DMS53 treated with DMSO at 0.1 percent for 48 hours (cell line): ENCODE measurements around the gene LETM1.

Source experiments
- DNase-seq: peaks from one replicate; lab custom pipeline; 2025; ENCODE audit not compliant: unreplicated experiment; lab: John Stamatoyannopoulos, UW

The LETM1 gene

DNA sequence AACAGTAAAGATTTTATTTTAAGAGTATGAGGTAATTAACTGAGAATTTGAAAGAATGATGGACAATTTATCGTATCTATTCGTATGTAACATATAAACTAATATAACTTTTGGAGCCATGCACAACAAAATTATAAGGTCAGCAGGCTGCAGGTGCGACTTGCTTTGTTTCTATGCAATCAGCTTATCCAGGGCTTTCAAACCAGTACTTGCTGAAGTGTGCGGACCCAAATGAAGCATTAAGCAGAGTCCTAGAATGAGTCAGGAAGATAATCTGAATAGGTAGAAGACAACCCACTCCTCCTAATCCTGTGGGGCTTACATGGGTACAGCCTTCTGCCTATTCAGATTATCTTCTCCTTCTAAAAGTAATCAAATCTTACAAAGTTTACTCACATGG lies 17.3 kb upstream of the LETM1 start:
- DNase-seq, result no peak

DNA sequence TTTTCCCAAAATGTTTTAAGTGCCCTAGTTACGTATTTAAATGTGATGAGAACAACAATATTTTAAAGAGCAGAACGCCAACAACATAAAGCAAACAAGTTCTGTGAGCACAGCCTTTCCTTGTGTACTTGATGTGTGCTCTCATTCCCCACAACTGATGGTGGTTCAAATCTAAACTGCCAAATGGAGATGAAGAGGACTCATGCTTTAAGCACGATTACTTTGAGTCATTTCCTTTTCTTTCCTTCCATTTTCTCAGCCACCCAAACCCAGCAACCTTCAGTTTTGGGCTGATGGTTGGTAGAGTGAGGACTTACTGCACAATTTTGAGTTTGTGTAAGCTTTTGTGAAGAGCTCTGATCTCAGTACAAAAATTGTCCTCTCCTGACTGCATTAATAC lies 16.9 kb upstream of the LETM1 start:
- DNase-seq, result no peak

DNA sequence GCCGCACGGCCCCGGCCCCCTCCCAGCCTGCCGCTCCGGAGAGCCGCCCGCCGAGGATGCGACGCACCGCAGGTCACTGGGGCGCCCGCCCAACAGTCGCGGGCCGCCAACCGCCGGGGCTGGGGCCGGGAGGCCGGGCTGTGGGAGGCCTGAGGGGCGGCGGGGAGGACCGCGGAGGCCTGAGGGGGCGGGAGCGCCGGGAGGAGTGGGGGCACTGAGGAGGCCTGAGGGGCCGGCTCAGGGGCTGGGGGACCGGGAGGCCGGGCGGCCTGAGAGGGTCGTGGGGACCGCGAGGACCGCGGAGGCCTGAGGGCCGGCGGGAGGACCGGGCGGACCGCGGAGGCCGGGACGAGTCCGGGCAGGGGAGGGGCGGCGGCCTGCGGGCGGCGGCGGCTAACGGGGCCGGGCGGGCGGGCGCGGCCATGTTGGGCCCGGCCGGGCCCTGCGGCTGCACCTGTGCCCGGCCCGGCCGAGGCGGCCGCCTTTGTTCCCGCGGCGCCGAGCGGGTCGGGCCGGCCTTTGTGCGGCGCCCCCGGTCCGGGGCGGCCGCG lies 15.6 kb upstream of the LETM1 start:
- no peak for DNase-seq

DNA sequence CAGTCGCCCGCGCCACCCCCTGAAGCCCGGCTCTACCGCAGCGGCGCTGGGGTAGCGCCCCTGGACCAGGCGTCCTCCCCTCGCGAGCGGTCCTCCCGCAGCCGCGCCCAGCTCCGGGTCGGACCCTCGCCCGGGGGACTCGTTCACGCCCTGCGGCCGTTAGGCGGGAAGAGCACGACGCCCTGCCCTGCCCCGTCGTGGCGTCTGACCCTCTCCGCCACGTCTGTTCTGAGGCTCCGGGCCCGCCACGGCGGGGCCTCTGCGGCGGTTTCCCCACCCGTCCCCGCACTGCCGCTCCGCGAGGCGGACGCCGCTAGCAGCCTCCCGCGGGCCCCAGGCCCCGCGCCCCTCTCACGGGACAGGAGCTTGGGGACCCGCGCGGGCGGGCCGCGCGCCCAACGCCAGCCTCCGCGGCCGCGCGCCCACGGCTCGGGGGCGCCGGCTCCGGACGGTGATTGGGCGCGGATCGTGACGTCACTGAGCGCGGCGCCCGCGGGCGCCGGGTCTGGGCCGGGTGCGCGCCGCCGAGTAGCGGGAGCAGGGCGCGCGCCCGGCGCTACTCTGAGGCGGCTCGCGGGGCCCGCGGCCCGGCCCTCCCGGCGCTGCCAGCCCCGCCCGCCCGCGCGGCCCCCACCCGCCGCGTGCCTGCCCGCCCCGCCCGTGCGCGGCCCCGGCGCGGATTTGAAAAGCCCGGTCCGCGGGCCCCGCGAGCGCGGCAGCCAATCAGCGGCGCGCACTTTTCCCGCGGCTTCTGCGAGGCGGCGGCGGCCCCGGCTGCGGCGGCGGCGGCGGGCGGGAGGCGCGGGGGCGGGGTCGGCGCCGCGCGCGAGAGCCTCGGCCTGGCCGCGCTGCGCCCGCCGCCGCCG lies 14.9 kb upstream of the LETM1 start, which contains the start of gene NSD2:
Gene NSD2 (plus strand): TSS at position 816 of the 866 bp plus-strand sequence. CDS start 29,262 bp downstream, outside the sequence.
- peak; percentile 94 for DNase-seq

DNA sequence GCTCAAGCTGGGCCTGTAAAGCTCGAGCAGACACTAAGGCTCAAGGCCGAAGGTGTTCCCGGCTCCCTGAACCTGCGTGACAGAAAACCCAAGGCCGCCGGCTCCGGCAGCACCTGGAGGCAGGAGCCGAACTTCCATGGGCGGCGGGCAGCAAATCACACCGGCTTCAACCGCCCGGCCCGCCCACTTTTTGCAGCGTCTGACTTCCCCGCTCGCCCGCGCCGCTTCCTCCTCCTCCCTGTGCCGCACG lies 14.3 kb upstream of the LETM1 start:
- DNase-seq, result peak; percentile 97

DNA sequence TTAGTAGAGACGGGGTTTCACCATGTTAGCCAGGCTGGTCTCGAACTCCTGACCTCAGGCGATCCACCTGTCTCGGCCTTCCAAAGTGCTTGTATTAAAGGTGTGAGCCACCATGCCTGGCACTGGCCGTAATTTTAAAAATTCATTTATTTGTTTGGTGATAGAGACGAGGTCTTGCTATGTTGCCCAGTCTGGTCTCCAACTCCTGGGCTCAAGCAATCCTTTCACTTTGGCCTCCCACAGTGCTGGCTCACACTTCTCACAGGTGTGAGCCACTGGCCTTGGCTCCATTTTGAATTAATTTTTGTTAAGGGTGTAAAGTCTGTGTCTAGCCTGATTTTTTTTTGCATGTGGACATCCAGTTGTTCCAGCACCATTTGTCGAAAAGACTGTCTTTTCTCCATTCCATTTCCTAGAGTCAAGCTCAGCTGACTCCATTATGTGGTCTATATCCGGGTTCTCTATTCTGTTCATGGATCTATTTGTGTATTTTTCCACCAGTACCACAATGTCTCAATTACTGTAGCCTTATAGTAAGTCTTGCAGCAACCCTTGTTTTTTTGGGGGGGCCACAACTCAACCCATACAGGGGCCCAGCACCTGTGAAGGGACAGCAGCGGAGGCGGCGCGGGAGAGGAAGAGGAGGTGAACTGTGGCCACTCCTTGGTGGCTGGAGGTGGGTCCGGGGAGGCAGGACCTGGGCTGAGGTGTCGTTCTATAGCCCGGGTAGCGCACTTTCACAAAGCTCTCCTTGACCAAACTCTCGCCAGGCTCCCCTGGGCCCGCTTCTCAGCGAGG lies 13.8 kb upstream of the LETM1 start:
- no peak for DNase-seq

DNA sequence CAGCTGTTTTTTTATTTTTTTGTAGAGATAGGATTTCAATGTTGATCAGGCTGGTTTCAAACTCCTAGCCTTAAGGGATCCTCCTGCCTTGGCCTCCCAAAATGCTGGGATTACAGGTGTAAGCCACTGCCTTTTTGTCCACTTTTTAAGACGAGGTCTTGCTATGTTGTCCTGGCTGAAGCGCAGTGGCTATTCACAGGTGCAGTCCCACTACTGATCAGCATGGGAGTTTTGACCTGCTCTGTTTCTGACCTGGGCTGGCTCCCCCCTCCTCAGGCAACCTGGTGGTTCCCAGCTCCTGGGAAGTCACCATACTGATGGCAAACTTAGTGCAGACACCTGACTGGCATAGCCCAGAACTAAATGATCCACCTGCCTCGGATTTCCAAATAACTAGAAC lies 13.0 kb upstream of the LETM1 start:
- no peak for DNase-seq

DNA sequence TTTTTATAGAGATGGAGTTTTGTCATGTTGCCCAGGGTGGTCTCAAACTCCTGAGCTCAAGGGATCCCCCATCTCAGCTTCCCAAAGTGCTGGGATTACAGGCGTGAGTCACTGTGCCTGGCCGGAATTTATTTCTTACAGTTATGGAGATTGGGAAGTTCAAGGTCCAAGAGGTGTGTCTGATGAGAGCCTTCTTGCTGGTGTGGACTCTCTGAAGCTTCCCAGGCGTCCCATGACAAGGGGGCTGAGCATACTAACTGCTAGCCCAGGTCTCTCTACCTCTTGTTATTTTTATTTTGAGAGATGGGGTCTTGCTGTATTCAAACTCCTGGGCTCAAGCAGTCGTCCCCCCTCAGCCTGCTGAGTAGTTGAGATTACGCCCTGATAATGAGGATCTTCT lies 12.3 kb upstream of the LETM1 start:
- DNase-seq, result no peak

DNA sequence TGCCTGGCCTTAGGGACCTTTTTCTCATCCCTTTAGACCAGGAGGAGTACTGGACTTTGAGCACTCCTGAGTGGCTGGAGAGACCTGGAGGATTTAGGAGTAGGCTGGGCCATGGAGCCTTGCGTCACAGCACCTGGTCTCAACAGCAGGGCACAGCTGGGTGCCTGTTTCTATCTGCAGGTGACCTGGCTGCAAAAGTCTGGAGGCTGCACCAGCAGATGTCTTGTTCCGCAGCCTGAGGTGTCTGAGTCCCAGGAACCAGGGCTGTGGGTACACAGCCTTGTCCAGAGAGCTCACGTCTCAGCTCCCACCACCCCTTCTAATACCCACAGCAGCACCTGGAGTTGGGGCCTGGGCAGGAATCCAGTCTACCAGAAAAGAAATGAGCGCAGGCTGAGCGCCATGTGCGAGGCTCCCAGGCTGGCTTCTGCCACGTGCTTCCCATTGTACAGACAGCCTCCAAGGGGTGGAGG lies 10.3 kb upstream of the LETM1 start:
- DNase-seq, result peak; percentile 67

DNA sequence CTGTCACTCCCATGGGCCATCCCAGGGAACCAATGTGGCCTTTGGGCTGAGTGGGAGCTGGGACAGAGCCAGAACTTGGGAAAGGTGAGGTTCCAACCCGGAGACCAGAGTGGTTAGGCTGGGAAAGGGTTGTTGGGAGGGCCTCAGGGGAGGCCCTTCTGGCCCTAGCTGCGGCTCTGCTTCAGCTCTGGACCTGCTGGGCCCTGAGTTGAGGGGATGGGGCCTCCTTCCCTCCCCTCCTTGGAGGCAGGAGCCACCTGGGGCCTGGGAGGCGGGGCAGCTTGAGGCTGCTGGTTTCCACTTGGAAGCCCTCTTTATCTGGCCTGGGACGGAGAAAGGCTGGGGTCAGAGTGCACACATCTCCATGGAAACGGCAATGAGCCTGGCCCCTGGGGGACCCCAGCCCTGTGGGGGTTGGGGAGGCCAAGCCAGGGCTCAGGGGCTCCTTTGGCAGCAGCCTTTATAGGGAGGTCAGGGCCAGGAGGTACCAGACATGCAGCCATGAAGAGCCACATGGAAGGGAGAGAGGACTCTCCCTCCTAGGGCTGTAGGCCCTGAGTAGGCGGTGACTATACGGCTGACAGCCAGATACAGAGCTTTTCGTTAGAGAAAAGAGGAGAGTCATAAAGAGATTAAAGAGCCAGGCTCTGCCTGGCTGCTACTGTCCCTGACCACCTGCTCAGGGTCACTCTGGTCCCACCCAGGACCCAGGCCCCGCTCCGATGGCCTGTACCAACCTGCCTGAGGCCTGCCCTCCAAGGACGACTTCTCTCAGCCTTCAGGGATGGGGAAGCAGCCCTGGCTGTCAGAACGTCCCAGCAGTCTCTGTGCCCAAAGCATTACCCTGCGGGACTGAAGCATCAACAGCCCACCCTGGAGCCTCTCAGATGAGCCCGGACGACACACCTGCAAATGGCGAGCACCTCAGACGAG lies 8.4 kb upstream of the LETM1 start:
- DNase-seq, result no peak

DNA sequence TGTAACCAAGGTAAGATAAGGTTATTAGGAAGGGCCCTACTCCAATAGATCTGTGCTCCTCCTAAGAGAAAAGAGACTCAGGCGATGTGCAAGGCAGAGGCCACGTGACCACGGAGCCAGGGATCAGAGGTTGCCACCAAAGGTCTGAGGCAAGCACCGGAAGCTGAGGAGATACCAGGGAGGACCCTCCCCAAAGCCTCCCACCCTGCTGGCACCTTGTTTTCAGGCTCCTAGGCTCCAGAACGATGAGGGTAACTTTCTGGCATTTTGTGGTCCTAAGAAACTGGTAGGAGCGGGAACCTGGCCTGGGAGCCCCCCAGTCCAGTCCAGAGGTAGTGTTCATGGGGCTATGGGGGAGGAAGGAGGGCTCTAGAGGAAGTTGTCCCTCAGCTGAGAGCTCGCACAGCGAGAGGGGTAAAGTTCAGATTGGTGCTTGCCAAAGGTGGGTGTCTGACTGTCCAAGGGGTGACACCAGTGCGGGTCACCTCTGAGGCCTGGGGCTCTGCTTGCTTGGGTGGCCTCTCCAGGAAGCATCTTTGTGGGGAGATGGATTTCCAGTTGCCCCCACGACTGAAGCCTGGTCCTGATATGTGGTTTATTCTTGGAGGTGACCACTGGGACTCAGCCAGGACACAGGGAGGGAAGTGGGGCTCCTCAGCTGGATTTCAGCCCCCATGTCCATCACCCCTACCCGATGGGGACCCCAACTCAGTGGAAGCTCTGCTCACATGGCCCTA lies 7.5 kb upstream of the LETM1 start:
- no peak for DNase-seq

DNA sequence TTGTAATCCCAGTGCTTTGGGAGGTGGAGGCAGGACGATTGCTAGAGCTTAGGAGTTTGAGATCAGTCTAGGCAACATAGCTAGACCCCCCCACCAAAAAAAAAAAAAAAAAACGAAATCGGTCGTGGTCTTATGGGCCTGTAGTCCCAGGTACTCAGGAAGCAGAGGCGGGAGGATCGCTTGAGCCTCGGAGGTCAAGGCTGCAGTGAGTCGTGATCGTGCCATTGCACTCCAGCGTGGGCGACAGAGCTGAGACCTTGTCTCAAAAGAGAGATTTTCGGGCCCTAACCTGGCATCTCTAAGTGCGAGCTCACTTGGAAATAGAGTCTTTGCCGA lies 7.0 kb upstream of the LETM1 start:
- no peak for DNase-seq

DNA sequence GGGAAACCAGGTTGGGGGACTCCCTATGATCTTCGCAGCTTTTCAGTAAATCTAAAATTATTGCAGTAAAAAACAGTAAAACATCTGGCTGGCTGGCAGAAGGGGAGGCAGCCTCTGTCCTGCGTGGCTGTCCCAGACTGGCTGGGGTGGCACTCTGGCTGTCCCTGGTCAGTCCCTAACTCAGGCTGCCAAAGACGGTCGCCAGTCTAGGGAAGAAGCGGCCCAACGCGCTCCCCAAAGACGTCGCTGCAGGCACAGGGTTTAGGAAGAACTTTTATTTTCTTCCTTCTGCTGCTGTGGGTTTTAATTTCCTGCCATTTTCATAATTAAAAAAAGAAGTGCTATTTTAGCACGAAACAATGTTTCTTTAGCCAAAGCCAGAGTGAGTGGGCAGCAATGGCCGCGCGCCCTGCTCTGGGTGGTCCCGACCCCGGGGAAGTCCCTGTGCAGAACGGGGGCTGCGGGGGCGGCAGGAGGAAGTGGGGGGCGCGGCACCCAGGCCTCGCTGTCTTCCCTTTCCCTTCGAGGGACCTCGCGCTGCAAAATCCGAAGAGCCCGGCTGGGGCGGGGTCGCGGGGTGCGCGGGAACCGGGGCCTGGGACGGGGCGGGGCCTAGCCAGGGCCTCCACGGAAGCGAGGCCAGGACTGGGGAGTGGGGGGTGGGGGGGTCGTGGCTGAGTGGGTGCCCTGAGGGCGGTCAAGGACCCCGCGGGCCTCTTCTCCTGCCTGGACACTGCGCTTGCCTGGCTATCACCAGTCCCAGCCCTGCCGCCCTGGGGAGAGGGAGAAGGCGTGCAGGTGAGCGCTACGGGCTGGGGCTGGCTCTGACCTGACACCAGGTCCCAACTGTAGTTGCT lies 6.3 kb upstream of the LETM1 start:
- no peak for DNase-seq

DNA sequence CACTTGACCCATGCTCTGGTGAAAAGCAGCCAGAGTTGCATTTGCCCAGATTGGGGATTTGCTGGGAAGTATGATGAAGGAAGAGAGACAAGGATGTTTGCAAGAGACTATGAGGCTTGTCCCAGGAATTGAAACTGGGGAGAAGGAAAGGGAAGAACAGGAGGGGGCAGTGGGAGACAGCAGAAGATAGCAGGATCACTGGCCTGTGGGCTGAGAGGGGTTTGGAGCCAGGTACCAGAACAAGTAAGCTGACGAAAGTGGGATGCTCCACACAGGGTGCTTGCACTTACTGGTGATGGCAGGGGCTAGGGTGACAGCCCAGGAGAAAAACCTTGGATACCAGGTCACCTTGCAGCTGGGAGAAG lies 3.4 kb upstream of the LETM1 start:
- no peak for DNase-seq

DNA sequence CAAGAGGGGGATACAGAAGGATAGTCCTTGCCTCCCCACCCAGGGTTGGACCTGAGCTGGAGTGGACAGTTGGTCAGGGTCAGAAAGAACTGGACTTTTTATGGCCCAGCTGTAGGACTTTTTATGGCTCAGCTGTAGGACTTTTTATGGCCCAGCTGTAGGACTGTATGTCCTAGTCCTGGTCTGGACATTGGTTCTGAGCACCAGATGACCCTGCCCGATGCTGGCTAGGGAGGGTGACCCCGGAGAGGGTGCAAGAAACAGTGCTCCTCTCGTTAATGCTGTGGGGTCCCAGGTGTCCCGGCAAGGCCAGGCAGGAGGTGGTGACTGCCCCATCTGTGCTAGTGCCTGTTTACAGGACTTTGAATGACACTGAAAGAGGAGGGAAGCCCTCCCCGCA lies 2.0 kb upstream of the LETM1 start:
- DNase-seq, result no peak

DNA sequence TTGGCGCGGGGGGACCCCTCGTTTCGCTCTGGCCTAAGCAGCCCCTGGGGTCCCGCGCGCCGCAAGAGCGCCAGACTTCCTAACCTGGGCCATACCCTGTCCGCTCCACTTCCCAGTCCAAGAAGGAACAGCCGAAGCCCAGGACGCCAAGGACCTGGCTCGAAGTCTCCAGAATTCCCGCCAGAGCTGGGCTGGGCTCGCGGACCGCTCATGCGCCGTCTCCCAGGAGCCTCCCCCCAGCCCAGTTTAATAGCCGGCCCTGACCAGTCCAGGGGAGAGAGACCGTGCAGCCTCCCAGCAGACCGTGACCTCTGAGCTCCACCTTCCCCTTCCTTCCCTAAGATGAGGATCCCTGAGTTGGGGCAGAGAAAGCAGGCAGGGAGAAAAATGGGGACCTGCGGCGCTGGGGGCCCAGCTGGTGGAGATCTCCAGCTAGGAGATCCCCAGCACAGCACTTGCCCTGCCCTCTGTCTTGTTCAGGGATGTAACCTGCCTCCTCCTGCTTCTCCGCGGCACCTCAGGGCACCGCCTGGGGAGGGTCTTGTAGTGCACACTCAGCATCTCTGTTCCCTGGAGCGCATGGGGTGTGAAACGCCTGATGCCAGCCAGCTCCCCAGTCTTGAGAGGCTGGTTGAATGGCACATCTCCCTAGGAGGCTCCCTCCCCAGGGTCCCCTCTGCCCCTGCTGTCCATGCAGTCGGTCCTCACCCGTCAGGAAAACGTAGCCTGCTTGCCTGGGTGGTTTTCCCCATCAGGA lies 1.2 kb upstream of the LETM1 start:
- DNase-seq, result peak; percentile 38

DNA sequence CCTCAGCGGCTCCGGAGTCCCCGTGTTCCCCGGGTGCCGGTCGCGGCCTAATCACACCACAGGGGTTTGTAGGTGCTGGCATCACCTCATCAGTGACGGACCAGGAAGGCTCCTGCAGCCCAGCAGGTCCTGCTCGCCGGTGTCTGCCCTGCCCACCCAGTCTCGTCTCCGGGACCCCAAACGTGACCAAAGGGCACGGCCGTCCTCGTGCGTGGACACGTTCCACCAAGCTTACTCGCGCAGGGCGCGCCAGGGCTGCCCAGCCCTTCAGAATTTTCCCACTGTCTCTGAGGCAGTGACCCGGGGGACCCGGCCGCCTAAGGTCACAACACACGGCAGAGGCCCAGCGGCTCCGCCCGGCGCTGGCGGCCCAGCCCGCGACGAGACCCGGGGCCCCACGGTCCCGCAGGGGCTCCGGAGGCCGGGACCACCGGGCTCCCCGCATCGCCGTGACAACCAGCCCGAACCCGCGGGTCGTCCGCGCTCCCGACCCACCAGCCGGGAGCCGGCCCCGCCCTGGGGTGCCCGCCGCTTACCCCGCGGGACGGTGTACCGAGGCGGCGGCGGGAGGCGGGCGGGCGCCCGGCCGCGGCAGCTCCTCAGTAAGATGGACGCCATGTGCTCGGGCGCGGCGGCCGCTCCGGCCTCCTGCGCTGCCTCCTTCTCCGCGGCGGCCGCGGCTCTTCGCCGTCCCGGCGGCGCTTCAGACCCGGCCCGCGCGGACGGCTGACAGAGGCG lies 454 bp downstream of the LETM1 start:
- no peak for DNase-seq

DNA sequence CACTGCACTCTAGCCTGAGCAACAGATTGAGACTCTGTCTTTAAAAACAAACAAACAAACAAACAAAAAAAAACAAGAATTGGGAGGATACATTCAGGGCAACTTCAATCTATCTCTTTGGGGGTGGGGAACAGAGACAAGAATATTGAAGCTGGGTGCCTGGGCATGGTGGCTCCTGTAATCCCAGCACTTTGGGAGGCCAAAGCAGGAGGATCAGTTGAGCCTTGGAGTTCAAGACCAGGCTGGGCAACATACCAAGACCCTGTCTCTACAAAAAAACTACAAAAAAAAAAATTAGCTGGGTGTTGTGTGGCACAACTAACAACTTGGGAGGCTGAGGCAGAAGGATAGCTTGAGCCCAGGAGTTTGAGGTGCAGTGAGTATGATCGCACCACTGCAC lies 1.2 kb downstream of the LETM1 start:
- DNase-seq, result no peak
